ENCODE measurements around the gene STK11IP.

DNA sequence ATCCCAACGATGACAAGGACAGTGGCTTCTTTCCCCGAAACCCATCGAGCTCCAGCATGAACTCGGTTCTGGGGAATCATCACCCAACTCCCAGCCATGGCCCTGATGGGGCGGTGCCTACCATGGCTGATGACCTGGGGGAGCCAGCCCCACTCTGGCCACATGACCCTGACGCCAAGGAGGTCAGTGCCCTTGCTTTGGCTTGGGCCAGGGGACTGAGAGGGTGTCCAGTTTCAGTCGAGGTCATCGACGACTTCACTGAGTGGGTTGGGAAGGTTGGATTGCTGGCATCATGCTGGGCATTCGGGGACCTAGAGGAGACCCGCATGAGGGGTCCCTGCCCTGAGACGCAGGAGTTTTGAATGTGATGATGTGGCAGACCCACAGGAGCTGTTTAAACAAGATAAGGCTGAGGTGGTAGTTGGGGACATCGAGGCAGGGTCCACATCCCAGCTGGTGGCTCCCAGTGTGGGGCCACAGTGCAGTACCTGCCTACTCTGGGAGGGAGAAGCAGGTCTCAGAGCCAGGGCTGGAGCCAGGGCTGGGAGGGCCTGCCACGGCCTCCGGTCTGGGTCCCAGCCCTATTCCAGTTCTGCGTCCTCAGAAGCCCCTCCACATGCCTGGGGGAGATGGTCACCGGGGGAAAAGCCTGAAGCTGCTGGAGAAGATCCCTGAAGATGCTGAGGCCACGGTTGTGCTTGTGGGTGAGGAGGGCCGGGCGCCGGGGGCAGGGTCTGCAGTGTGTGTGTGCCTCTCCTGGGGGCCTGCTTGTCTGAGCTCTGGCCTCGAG is 35.8 kb downstream of the STK11IP start:
- TF ChIP-seq POLR2AphosphoS5 (IDR thresholded peaks at IDR 0.05; ENCODE audit: low read depth, low read length) (no peak), TAF1 (IDR thresholded peaks at IDR 0.05; ENCODE audit: borderline replicate concordance, insufficient read depth, low read length) (no peak)
- TF ChIP-seq, protein P1, sequence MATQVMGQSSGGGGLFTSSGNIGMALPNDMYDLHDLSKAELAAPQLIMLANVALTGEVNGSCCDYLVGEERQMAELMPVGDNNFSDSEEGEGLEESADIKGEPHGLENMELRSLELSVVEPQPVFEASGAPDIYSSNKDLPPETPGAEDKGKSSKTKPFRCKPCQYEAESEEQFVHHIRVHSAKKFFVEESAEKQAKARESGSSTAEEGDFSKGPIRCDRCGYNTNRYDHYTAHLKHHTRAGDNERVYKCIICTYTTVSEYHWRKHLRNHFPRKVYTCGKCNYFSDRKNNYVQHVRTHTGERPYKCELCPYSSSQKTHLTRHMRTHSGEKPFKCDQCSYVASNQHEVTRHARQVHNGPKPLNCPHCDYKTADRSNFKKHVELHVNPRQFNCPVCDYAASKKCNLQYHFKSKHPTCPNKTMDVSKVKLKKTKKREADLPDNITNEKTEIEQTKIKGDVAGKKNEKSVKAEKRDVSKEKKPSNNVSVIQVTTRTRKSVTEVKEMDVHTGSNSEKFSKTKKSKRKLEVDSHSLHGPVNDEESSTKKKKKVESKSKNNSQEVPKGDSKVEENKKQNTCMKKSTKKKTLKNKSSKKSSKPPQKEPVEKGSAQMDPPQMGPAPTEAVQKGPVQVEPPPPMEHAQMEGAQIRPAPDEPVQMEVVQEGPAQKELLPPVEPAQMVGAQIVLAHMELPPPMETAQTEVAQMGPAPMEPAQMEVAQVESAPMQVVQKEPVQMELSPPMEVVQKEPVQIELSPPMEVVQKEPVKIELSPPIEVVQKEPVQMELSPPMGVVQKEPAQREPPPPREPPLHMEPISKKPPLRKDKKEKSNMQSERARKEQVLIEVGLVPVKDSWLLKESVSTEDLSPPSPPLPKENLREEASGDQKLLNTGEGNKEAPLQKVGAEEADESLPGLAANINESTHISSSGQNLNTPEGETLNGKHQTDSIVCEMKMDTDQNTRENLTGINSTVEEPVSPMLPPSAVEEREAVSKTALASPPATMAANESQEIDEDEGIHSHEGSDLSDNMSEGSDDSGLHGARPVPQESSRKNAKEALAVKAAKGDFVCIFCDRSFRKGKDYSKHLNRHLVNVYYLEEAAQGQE (IDR thresholded peaks at IDR 0.05; ENCODE audit: insufficient read depth in 1 of 2, low read depth in 2 of 2, low read length in 2 of 2): no peak

Measured in PFSK-1 (cell line).